HepG2 (cell line): ENCODE measurements around the gene MT4. TPM values are rescaled to one million over a fixed set of nuclear protein-coding genes. Genes with fewer than 3 reads are reported as not detected.

Experiments used
- ATAC-seq: fragments of 200-7000 bp; cut with Tn5 transposase; 3 replicates; pipeline ENCODE4 v1.9.1; 2020; ENCODE audit warnings: mild to moderate bottlenecking, moderate library complexity
- BruUV-seq: library from RNA; stranded (reverse); fragments of 400-500 nt; replicated peaks from 2 replicates; lab custom pipeline; 2021; lab: Mats Ljungman, UMichigan
- CTCF ChIA-PET: fragments of 300-600 bp; formaldehyde crosslinking; extraction: SDS; loops from one replicate; lab custom pipeline; 2021; ENCODE audit warnings: low total read pairs, inconsistent platforms, low intra/inter-chr PET ratio; lab: Yijun Ruan, JAX
- POLR2A ChIA-PET: fragments of 350-600 bp; sonication (Branson Sonifier 250); formaldehyde crosslinking; loops from one replicate; lab custom pipeline; 2020; ENCODE audit warnings: antibody characterized with exemption, inconsistent platforms; lab: Yijun Ruan, JAX
- DNase-seq: peaks from one replicate; pipeline ENCODE4 v3.0.0-alpha.2; 2015; ENCODE audit warnings: low spot score
- FAIRE-seq: peaks from 3 replicates; lab custom pipeline; 2011; peaks lifted over from hg19 to GRCh38; lab: Jason Lieb, UNC
- H2AFZ ChIP-seq: one replicate; pipeline ENCODE4 v1.6.1; 2011; ENCODE audit warnings: low read length, inconsistent platforms
- H3K27ac ChIP-seq: fragments of 300-600 bp; 3 replicates; pipeline ENCODE4 v1.8.0; 2011; ENCODE audit warnings: mixed run types, mild to moderate bottlenecking, mixed read lengths, low read length, inconsistent platforms; ENCODE audit not compliant: insufficient read depth; ENCODE audit errors: extremely low read length
- H3K27me3 ChIP-seq, 2 experiments: fragments of 200-600 bp in 1 of 2; 2 replicates in 1 of 2; 3 replicates in 1 of 2; pipeline versions ENCODE4 v1.6.0 to v1.8.0; 2011; ENCODE audit warnings: low read length in 2 of 2, mild to moderate bottlenecking in 2 of 2, moderate library complexity in 2 of 2, inconsistent platforms in 1 of 2; ENCODE audit not compliant: insufficient read depth in 2 of 2, control insufficient read depth in 1 of 2
- H3K36me3 ChIP-seq, 2 experiments: fragments of 200-600 bp in 1 of 2; replicated peaks in 1 of 2; 2 replicates in 1 of 2; 3 replicates in 1 of 2; pipeline versions ENCODE4 v1.5.1 to v1.8.0; 2011; ENCODE audit warnings: low read length in 2 of 2, inconsistent platforms in 1 of 2; ENCODE audit not compliant: insufficient read depth in 2 of 2, control insufficient read depth in 1 of 2
- H3K4me1 ChIP-seq: 2 replicates; pipeline ENCODE4 v1.5.1; 2012; ENCODE audit warnings: low read length, inconsistent platforms; ENCODE audit not compliant: insufficient read depth
- H3K4me2 ChIP-seq: 2 replicates; pipeline ENCODE4 v1.6.0; 2011; ENCODE audit warnings: low read depth, low read length, inconsistent platforms
- H3K4me3 ChIP-seq, 3 experiments: fragments of 200-600 bp in 1 of 3; sonication (generic), shearing (Covaris generic) in 1 of 3; replicated peaks in 1 of 3; 2 replicates each; pipeline ENCODE4 v1.5.1; 2011 to 2016; ENCODE audit warnings: low read length in 3 of 3, inconsistent platforms in 2 of 3, low read depth in 2 of 3, mild to moderate bottlenecking in 2 of 3, control low read depth in 1 of 3, mixed read lengths in 1 of 3; ENCODE audit not compliant: insufficient read depth in 1 of 3
- H3K79me2 ChIP-seq: one replicate; pipeline ENCODE4 v1.6.1; 2011; ENCODE audit warnings: low read length, inconsistent platforms; ENCODE audit not compliant: insufficient read depth
- H3K9ac ChIP-seq: 2 replicates; pipeline ENCODE4 v1.6.0; 2011; ENCODE audit warnings: mild to moderate bottlenecking, low read depth, low read length, inconsistent platforms; ENCODE audit not compliant: insufficient read depth
- H3K9me3 ChIP-seq: 2 replicates; pipeline ENCODE4 v1.5.1; 2012; ENCODE audit warnings: mild to moderate bottlenecking, low read length
- H4K20me1 ChIP-seq: 2 replicates; pipeline ENCODE4 v1.6.0; 2011; ENCODE audit warnings: inconsistent platforms, mild to moderate bottlenecking, low read length, moderate library complexity; ENCODE audit not compliant: insufficient read depth
- ARNT2 ChIP-seq: sonication (generic); formaldehyde crosslinking; IDR thresholded peaks from 2 replicates; pipeline ENCODE4 v1.8.0; 2022; ENCODE audit warnings: mild to moderate bottlenecking, low read depth, missing genetic modification reagents, moderate library complexity
- ELF4 ChIP-seq: sonication (generic); formaldehyde crosslinking; IDR thresholded peaks from 2 replicates; pipeline ENCODE4 v1.5.0; 2020; ENCODE audit warnings: missing genetic modification reagents, mild to moderate bottlenecking, moderate library complexity, borderline replicate concordance
- NCOA1 ChIP-seq: sonication (generic); formaldehyde crosslinking; IDR thresholded peaks from 2 replicates; pipeline ENCODE4 v1.9.0; 2021; ENCODE audit warnings: missing genetic modification reagents
- SAP130 ChIP-seq: IDR thresholded peaks from 2 replicates; pipeline ENCODE4 v1.6.1; 2016; ENCODE audit warnings: low read depth
- ZBTB39 ChIP-seq: sonication (generic); formaldehyde crosslinking; IDR thresholded peaks from 2 replicates; pipeline ENCODE4 v1.5.0; 2020; ENCODE audit warnings: missing genetic modification reagents
- ZFY ChIP-seq: sonication (generic); formaldehyde crosslinking; IDR thresholded peaks from 2 replicates; pipeline ENCODE4 v1.4.0; 2020; ENCODE audit warnings: missing genetic modification reagents
- ZKSCAN8 ChIP-seq: IDR thresholded peaks from 2 replicates; pipeline ENCODE4 v1.6.1; 2016; ENCODE audit warnings: borderline replicate concordance, missing genetic modification reagents, missing compliant biosample characterization
- ZNF569 ChIP-seq: sonication (generic); formaldehyde crosslinking; IDR thresholded peaks from 2 replicates; pipeline ENCODE4 v1.5.0; 2020; ENCODE audit warnings: mild to moderate bottlenecking, missing genetic modification reagents, moderate library complexity, borderline replicate concordance
- WGBS: methylation state at CpG from one replicate; pipeline ENCODE4 v1.1.6; 2017; ENCODE audit warnings: low lambda C conversion rate; 5-methylcytosine and 5-hydroxymethylcytosine counted together
- in situ Hi-C: cut with HindIII; loops from 2 replicates; pipeline ENCODE4 v1.10.0; 2017; ENCODE audit warnings: low pct_unique_long_range_greater_than_20kb; ENCODE audit not compliant: extremely low pct_ligation_motif_present
- intact Hi-C: fragments of 100-400 bp; cut with micrococcal nuclease; formaldehyde crosslinking; loops from one replicate; pipeline ENCODE4 v1.10.0; 2022; ENCODE audit not compliant: unreplicated experiment
- polyA plus RNA-seq, 8 experiments: library from polyadenylated mRNA; depleted of rRNA in 3 of 8; stranded (reverse) in 7 of 8; unstranded in 1 of 8; fragments of >200 nt; fragmentation: Illumina TruSeq in 4 of 8; extraction: Trizol in 4 of 8; gene quantifications; 2 replicates each; pipeline versions ENCODE4 v1.2.1 to v1.2.3, GENCODE V29; 2011 to 2016; ENCODE audit warnings: low read depth in 4 of 8, missing spikeins in 1 of 8, mixed read lengths in 1 of 8; ENCODE audit not compliant: insufficient read depth in 1 of 8
- total RNA-seq, 5 experiments: library from RNA; depleted of rRNA; stranded (reverse); fragments of >200 nt; fragmentation: Illumina TruSeq; extraction: Trizol; gene quantifications; 2 replicates each; pipeline ENCODE4 v1.2.3, GENCODE V29; 2016; ENCODE audit warnings: low read depth in 1 of 5

MT4 gene
- total and polyA plus RNA-seq, 2 of the 13 experiments (the other 11 are each of a cell fraction or from before 2014, with no cell fraction given) = not detected

- TF ChIP-seq ZNF569 = 0 out of 2 replicates have a peak, but pooled peaks have one; percentile 11
- TF ChIP-seq ARNT2 (CRISPR knock-in tag) = no peak
- TF ChIP-seq ZBTB39 (CRISPR knock-in tag) = 0 out of 2 replicates have a peak, but pooled peaks have one; percentile 18
- 0 out of 2 replicates have a peak, but pooled peaks have one; percentile 45 for TF ChIP-seq ELF4 (CRISPR knock-in tag)
- no peak for TF ChIP-seq ZFY (CRISPR knock-in tag)
- peak; percentile 63; the same call in 1 of the 2 replicates for TF ChIP-seq NCOA1
Measured at GRCh38 chr16:56520251-56520577, 44.7 kb upstream of the MT4 start (continued).

- no peak overlapping the region for H2AFZ ChIP-seq
- CTCF ChIA-PET = no interaction called here
- no peak for DNase-seq
Measured at GRCh38 chr16:56525236-56525635, 39.6 kb upstream of the MT4 start.

More at GRCh38 chr16:56525236-56525635, 39.6 kb upstream of the MT4 start:
- in situ Hi-C loops (no loop called here), intact Hi-C loops (no loop called here)
- Histone ChIP-seq H3K27me3 (peaks cover 0 to 6% of the 10 kb centered on the region in 2 experiments; a peak in 2 of 5 replicates), H3K27ac (no peak overlapping the region), H3K4me1 (peaks cover 9% of the 10 kb centered on the region), H3K4me3 (no peak overlapping the region), H3K79me2 (no peaks in the 10 kb centered on the region), H3K9me3 (no peaks in the 10 kb centered on the region), H4K20me1 (no peaks in the 10 kb centered on the region), H3K4me2 (no peak overlapping the region), H3K36me3 (no peaks in the 10 kb centered on the region), H3K9ac (no peak overlapping the region)
- WGBS = 59% methylated on average over 9 of the region's 9 CpGs
- POLR2A ChIA-PET = no interaction called here
- FAIRE-seq = no peak
- BruUV-seq = no TSS peak
- ATAC-seq = no peak
- TF ChIP-seq SAP130 (CRISPR knock-in tag) (no peak), ZKSCAN8 (CRISPR knock-in tag) (no peak)
